Kidney epithelial cell (primary cell): ENCODE data around the gene PWP2. TPM values are rescaled to one million over a fixed set of nuclear protein-coding genes. Genes with fewer than 3 reads are reported as not detected.
"Not testable (repeated sequence)": the region's sequence is repeated elsewhere in the genome, so short reads cannot be mapped to it uniquely, and the experiment has no call there.

ENCODE experiments used
- DNase-seq: peaks from one replicate; pipeline ENCODE4 v3.0.0-alpha.2; 2010; ENCODE audit warnings: low read depth
- H3K27me3 ChIP-seq: 2 replicates; pipeline ENCODE4 v1.6.0; 2011; ENCODE audit warnings: low read length; ENCODE audit not compliant: control insufficient read depth, insufficient read depth
- H3K36me3 ChIP-seq: 2 replicates; pipeline ENCODE4 v1.5.1; 2011; ENCODE audit warnings: low read length; ENCODE audit not compliant: control insufficient read depth, insufficient read depth
- H3K4me3 ChIP-seq: 2 replicates; pipeline ENCODE4 v1.5.1; 2011; ENCODE audit warnings: low read depth, mild to moderate bottlenecking, control low read depth, low read length
- total RNA-seq: library from RNA; depleted of rRNA; stranded (reverse); fragments of >200 nt; gene quantifications from 2 replicates; pipeline ENCODE4 v1.2.3, GENCODE V29; 2015

Gene PWP2
- total RNA-seq, 1 donor from 2014 or later, result 8.6 TPM

DNA sequence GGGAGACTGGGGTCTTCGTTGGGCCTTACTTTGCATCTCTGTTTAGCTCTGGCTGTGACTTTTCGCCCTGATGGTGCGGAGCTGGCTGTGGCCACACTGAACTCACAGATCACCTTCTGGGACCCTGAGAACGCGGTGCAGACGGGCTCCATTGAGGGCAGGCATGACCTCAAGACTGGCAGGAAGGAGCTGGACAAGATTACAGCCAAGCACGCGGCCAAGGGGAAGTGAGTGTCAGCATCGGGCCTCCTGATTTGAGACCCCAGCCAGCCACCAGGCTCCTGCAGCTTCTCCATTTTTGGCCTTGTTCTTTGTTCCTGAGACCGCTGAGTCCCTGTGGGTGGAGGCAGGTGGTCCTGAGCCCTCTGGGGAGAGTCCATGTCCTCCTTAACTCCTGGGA, 14.9 kb downstream of the PWP2 start:
- not testable (repeated sequence) for DNase-seq, H3K36me3 ChIP-seq, H3K4me3 ChIP-seq, H3K27me3 ChIP-seq

- H3K4me3 ChIP-seq, H3K27me3 ChIP-seq, DNase-seq, H3K36me3 ChIP-seq: not testable (repeated sequence)
Observed at GRCh38 chr21:44127827-44128226, 20.6 kb downstream of the PWP2 start.

DNA sequence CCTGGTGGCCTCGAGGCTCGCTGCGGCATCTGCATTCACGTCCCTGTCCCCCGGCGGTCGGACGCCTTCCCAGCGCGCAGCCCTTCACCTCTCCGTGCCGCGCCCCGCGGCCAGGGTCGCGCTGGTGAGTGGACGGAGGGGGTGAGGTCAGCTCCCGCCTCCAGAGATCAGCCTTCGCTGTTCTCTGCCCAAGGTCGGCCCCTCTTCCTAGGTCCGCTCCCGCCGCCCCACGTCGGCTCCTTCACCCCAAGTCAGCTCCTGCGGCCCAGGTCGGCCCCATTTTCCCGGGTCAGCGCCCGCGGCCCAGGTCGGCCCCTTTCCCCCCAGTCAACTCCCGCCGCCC, 26.5 kb downstream of the PWP2 start:
- DNase-seq, H3K27me3 ChIP-seq, H3K36me3 ChIP-seq: not testable (repeated sequence)
- peak overlapping the region; percentile 40 for H3K4me3 ChIP-seq

DNA sequence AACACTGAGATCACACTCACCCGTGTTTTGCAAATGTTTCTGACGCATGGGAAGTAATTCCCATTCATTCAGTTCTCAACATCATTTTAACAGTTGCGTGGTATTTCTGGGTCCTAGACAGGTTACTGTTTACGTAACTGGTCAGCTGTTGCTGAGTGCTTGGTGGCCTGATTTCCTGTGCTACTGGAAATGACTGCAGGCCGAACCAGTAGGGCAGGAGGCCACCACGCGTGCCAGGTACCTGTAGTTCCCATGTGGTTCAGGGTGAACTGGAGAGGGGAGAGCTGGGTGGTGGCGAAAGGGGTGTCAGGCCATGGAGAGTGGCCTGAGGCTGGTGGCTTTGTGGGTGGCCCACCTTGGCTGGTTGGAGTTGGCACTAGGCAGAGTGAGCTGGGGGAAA, 27.5 kb downstream of the PWP2 start:
- not testable (repeated sequence) for DNase-seq, H3K4me3 ChIP-seq, H3K36me3 ChIP-seq, H3K27me3 ChIP-seq

DNA sequence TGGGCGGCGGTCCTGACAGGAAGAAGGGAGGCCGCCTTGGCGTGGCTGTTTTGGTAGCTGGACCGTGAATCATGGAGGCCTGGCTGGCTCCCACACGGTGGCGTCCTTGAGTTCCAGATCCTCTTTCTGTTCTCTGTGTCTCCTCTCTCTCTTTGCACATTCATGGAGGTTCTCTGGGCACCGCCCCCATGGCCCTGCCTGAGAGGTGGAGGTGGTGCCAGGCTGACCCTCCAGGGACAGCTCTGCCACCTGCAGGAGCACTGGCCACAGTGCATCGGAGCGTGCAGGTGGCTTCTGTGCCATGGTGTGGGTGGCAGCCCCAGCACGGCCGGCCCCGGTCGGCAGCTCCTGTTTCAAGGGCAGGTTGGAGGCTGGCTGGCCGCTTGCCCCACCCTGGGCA, 30.8 kb downstream of the PWP2 start:
- not testable (repeated sequence) for H3K4me3 ChIP-seq, DNase-seq, H3K27me3 ChIP-seq, H3K36me3 ChIP-seq

GRCh38 chr21:44139787-44140551, 32.8 kb downstream of the PWP2 start:
- H3K27me3 ChIP-seq, H3K36me3 ChIP-seq, H3K4me3 ChIP-seq, DNase-seq: not testable (repeated sequence)

- not testable (repeated sequence) for DNase-seq, H3K4me3 ChIP-seq, H3K36me3 ChIP-seq, H3K27me3 ChIP-seq
Observed at GRCh38 chr21:44140552-44140932, 33.3 kb downstream of the PWP2 start.

- not testable (repeated sequence) for H3K36me3 ChIP-seq, DNase-seq, H3K27me3 ChIP-seq
Observed at GRCh38 chr21:44142470-44142869, 35.3 kb downstream of the PWP2 start.

DNA sequence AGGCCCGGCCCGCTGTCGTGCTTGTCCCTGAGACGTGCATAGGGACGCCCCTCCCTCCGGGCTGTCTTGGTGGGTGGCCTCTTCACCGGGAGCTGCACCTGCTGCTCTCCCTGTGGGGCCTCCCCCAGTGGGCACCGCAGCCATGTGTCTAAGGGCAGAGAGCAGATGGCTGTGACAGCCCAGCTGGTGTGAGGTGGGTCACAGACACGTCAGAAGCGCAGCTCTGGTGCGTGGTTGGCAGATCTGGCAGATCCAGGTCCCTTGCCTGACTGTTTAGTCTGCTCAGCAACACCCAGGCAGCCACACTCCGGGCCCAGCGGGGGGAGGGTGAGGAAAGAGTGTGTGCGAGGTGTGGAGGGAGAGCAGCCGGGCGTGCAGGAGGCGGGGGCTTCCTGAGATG, 36.2 kb downstream of the PWP2 start:
- DNase-seq, H3K36me3 ChIP-seq, H3K27me3 ChIP-seq, H3K4me3 ChIP-seq: not testable (repeated sequence)

More at GRCh38 chr21:44142470-44142869, 35.3 kb downstream of the PWP2 start:
- not testable (repeated sequence) for H3K4me3 ChIP-seq

DNA sequence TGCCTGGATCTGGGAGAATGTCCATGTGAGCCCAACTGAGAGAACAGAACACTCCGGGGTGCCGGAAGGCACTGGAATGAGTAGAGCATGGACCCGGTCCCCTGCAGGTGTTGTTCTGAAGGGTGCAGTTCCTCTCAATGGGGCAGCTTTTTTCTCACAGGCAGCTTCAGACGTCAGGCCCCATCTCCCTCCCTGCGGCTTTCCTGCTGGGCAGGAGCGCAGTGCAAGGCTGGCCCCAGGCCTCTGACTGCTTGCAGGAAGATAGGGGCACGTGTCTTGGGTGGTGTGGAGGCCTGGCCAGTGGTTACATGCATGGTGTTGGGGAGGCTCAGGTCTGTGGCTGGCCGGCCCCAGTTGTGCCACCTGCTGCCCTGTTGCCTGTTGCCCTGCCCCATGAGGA, 36.8 kb downstream of the PWP2 start:
- not testable (repeated sequence) for H3K27me3 ChIP-seq, H3K4me3 ChIP-seq, DNase-seq, H3K36me3 ChIP-seq

- H3K27me3 ChIP-seq, DNase-seq, H3K36me3 ChIP-seq, H3K4me3 ChIP-seq: not testable (repeated sequence)
Observed at GRCh38 chr21:44144784-44145602, 37.8 kb downstream of the PWP2 start.

DNA sequence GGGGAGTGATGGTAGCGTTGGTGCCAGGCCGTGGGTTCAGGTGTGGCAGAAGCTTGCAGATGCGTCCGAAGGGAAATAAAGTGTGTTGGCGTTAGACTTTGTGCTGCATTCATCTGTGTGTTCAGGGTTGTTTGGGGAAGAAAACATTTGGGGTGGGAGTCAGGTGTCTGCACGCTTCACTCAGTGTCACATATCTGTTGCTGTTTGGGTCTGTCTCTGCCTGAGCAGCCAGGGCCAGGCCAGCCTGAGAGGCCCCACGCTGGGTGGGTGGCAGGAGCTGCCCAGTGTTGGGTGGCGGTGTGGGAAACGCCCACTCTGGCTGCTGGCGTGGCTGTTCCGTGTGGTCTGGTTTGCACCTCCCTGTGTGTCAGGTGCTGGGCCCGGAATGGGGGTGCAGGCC, 38.4 kb downstream of the PWP2 start:
- H3K27me3 ChIP-seq, DNase-seq, H3K36me3 ChIP-seq, H3K4me3 ChIP-seq: not testable (repeated sequence)

DNA sequence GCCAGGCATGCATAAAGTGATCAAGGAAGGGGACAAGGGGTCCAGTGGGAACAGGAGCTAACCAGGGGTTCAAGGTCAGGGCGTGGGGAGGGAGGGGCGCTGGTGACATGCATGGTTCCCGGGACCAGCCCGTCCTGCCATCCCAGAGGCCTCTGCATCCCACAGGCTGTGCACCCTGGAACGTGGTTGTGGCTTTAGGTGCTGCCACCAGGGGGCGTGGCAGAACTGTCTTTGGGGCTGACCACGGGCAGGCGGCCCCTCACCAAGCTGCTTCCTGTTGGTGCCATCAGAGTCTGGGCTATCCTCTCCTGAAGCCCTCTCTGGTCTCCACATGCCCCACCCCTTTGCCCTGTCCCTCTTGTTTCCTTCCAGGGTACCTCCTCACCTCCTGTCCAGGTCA, 39.9 kb downstream of the PWP2 start:
- DNase-seq, H3K36me3 ChIP-seq, H3K27me3 ChIP-seq, H3K4me3 ChIP-seq: not testable (repeated sequence)

DNA sequence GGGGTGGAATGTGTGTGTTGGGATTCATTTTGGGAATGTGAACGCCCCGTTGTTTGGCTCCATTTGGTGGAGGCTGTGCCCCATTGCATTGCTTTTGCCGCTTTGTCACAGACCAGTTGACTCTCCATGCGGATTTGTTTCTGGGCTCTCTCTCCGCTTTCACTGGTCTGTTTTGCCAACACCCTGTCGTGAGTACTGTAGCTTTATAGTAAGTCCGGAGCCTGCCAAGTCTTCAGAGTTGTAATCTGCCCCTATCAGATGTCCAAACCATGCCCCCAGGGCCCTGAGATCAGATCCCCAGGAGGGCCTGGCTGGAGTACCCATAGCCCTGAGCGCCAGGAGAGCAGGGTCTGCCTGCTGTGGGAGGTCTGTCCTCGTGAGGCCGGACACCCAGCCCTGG, 43.1 kb downstream of the PWP2 start:
- DNase-seq, H3K36me3 ChIP-seq, H3K4me3 ChIP-seq, H3K27me3 ChIP-seq: not testable (repeated sequence)

GRCh38 chr21:44153214-44153888, 46.2 kb downstream of the PWP2 start:
- H3K4me3 ChIP-seq, H3K36me3 ChIP-seq, DNase-seq, H3K27me3 ChIP-seq: not testable (repeated sequence)
